Left lung (tissue), 10 donors: ENCODE results near the gene KANSL2. TPM values are rescaled to one million over a fixed set of nuclear protein-coding genes. Genes with fewer than 3 reads are reported as not detected.
"Not testable (repeated sequence)": the region's sequence is repeated elsewhere in the genome, so short reads cannot be mapped to it uniquely, and the experiment has no call there.

Experiments used
- ATAC-seq: fragments of 200-7000 bp; cut with Tn5 transposase; one replicate; pipeline ENCODE4 v1.9.1; 2020; ENCODE audit warnings: moderate library complexity
- DNase-seq, 4 donors: peaks; one replicate each; pipeline ENCODE4 v3.0.0-alpha.2; 2013 to 2020
- H3K27ac ChIP-seq, 2 donors: fragments of 200-600 bp; sonication (generic) in 1 of 2; one replicate each; pipeline versions ENCODE4 v1.5.0 to v1.8.0; 2020 to 2021
- H3K27me3 ChIP-seq, 2 donors: fragments of 200-600 bp; sonication (generic) in 1 of 2; one replicate each; pipeline versions ENCODE4 v1.5.0 to v1.8.0; 2020 to 2021
- H3K36me3 ChIP-seq, 2 donors: fragments of 200-600 bp; sonication (generic) in 1 of 2; one replicate each; pipeline versions ENCODE4 v1.5.0 to v1.8.0; 2020 to 2021
- H3K4me1 ChIP-seq, 2 donors: fragments of 200-600 bp; one replicate each; pipeline ENCODE4 v1.8.0; 2021
- H3K4me3 ChIP-seq, 2 donors: fragments of 200-600 bp; sonication (generic) in 1 of 2; one replicate each; pipeline versions ENCODE4 v1.5.0 to v1.8.0; 2020 to 2021; ENCODE audit warnings: mild to moderate bottlenecking in 1 of 2
- H3K9me3 ChIP-seq, 2 donors: fragments of 200-600 bp; sonication (generic) in 1 of 2; one replicate each; pipeline versions ENCODE4 v1.5.0 to v1.8.0; 2020 to 2021
- intact Hi-C, 2 donors: fragments of 100-400 bp; cut with DNase I; formaldehyde crosslinking; loops; one replicate each; pipeline versions ENCODE4 v1.11.2 to v1.14.2; 2022
- polyA plus RNA-seq, 6 donors: library from polyadenylated mRNA; unstranded; fragments of 120-200 nt; gene quantifications; one replicate each; pipeline ENCODE4 v1.2.1, GENCODE V29; 2013; ENCODE audit not compliant: insufficient read length in 6 of 6
- total RNA-seq, 2 donors: library from RNA; stranded (reverse); fragmentation: NEBNext Ultra II Directional; extraction: Animal tissue kit (Norgen Biotek cat#: 25700); gene quantifications; one replicate each; pipeline ENCODE4 v1.2.1, GENCODE V29; 2021
- TF ChIP-seq, protein P1 (sequence below), 2 donors: fragments of 200-600 bp; sonication (generic) in 1 of 2; IDR thresholded peaks; one replicate each; pipeline versions ENCODE4 v1.5.0 to v1.8.0; 2021; ENCODE audit warnings: antibody characterized with exemption in 2 of 2
- donor health status: DM: no; HTN: yes; CAD: no.
- donor health status: DM: no; HTN: no; CAD: no.

KANSL2 gene
- total and polyA plus RNA-seq, 8 donors = 28.0 to 58.3 (median 50.0) TPM

DNA sequence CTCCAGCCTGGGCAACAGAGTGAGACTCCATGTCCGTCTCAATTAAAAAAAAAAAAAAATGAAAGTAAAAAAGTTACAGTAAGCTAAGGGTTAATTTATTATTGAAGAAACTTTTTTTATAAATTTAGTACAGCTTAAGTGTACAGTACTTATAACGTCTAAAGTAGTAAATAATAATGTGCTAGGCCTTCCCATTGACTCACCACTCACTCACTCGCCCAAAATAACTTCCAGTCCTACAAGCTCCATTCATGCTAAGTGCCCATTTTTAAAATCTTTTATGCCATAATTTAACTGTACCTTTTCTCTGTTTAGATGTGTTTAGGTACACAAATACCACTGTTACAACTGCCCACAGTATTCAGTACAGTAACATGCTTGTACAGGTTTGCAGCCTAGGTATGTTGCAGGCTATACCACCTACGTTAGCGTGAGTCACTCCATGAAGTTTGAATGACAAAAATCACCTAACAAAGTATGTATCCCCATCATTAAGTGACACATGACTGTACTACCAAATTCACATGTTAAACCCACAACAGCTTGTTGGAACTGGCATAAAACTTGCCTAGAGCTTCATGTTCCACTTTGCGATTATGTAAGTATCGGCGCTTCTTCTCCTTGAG is 10.7 kb downstream of the KANSL2 start:
- intact Hi-C loops = no loop called here
- Histone ChIP-seq H3K4me3 (no peak overlapping the region), H3K27ac (no peak overlapping the region), H3K27me3 (no peaks in the 10 kb centered on the region), H3K4me1 (peaks cover 0 to 11% of the 10 kb centered on the region in 2 donors), H3K9me3 (no peaks in the 10 kb centered on the region), H3K36me3 (peaks cover 6 to 92% of the 10 kb centered on the region in 2 donors)
- no peak for DNase-seq
- TF ChIP-seq, protein P1, sequence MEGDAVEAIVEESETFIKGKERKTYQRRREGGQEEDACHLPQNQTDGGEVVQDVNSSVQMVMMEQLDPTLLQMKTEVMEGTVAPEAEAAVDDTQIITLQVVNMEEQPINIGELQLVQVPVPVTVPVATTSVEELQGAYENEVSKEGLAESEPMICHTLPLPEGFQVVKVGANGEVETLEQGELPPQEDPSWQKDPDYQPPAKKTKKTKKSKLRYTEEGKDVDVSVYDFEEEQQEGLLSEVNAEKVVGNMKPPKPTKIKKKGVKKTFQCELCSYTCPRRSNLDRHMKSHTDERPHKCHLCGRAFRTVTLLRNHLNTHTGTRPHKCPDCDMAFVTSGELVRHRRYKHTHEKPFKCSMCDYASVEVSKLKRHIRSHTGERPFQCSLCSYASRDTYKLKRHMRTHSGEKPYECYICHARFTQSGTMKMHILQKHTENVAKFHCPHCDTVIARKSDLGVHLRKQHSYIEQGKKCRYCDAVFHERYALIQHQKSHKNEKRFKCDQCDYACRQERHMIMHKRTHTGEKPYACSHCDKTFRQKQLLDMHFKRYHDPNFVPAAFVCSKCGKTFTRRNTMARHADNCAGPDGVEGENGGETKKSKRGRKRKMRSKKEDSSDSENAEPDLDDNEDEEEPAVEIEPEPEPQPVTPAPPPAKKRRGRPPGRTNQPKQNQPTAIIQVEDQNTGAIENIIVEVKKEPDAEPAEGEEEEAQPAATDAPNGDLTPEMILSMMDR (IDR thresholded peaks at IDR 0.05) = no peak
- ATAC-seq = no peak

DNA sequence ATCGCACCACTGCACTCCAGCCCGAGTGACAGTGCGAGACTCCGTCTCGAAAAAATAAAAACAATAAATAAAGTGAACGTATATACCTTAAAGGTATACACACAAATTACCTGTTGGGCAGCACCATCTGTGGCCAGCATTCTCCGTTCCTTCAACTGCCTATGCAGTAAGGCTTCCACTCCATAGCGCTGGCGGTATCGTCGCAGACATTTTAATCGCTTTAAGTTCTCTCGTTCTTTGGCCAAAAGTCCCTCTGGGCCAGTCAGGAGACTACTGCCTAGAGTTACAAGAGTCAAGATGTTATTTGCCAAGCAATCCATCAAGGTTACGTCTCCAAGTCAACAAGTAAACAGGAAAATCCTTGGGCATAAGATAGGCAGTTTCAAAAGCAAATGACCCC is 13.0 kb downstream of the KANSL2 start:
- no peaks in the 10 kb centered on the region for H3K9me3 ChIP-seq
- no peak for DNase-seq
- H3K4me3 ChIP-seq = no peak overlapping the region
- no peak overlapping the region for H3K27ac ChIP-seq
- intact Hi-C loops = no loop called here
- no peaks in the 10 kb centered on the region for H3K27me3 ChIP-seq
- H3K36me3 ChIP-seq = peaks cover 6 to 98% of the 10 kb centered on the region in 2 donors
- ATAC-seq = no peak
- TF ChIP-seq, protein P1 (IDR thresholded peaks at IDR 0.05) = no peak
- no peaks in the 10 kb centered on the region for H3K4me1 ChIP-seq

DNA sequence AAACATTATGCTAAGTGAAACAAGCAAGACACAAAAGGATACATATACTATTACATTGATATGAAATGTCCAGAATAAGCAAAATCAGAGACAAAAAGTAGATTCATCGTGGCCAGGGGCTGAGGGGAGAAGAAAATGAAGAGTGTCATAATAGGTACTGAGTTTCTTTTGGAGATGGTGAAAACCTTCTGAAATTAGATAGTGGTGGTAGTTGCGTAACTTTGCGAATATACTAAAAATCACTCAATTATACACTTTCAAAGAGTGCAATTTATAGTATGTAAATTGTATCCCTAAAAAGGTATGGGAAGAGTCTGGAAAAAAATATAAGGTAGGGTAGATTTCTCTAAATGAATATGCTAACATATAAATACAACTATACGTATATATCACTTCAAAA is 22.2 kb downstream of the KANSL2 start:
- no peaks in the 10 kb centered on the region for H3K9me3 ChIP-seq
- H3K27me3 ChIP-seq = no peaks in the 10 kb centered on the region
- ATAC-seq (no peak), DNase-seq (no peak)
- intact Hi-C loops = no loop called here
- peaks cover 0 to 100% of the 10 kb centered on the region in 2 donors for H3K36me3 ChIP-seq
- H3K4me3 ChIP-seq = no peak overlapping the region
- TF ChIP-seq, protein P1 (IDR thresholded peaks at IDR 0.05) = no peak
- no peak overlapping the region for H3K27ac ChIP-seq
- H3K4me1 ChIP-seq = no peaks in the 10 kb centered on the region

DNA sequence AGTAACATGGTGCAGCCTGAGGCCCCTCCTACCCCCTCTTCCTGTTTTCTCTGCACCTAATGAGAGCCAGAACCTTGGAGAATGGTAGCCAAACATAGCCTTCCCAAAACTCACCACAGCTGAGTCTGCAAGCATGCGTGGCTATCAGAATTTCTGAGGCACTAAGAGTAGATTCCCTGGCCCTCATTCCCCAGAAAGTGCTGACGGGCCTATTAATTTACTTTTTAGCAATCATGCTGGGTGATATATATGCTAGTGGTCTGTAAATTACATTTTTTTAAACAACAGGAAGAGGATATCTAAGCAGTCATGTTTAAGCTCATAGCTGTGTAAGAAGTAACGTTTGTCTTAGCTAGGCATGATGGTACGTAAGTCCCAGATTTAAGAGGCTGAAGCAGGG is 30.4 kb downstream of the KANSL2 start:
- TF ChIP-seq, protein P1 (IDR thresholded peaks at IDR 0.05) = no peak
- Histone ChIP-seq H3K4me3 (no peak overlapping the region), H3K4me1 (no peaks in the 10 kb centered on the region), H3K36me3 (peaks cover 0 to 87% of the 10 kb centered on the region in 2 donors), H3K27me3 (no peaks in the 10 kb centered on the region), H3K9me3 (no peaks in the 10 kb centered on the region), H3K27ac (no peak overlapping the region)
- DNase-seq = no peak
- intact Hi-C loops = no loop called here
- ATAC-seq = no peak

DNA sequence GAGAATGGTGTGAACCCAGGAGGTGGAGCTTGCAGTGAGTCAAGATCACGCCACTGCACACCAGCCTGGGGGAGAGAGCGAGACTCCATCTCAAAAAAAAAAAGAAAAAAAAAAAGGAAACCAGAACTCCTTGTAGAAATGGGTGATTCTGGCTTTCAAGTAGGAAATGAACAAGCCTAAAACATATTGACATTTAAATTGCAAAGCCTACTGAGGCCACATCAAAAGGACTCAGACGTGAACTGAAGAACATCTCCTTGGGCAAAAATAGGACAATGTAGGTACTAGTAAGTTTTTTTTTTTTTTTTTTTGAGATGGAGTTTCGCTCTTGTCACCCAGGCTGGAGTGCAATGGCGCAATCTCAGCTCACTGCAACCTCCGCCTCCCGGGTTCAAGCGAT is 36.7 kb downstream of the KANSL2 start:
- H3K4me3 ChIP-seq, H3K27me3 ChIP-seq, H3K4me1 ChIP-seq, intact Hi-C loops, H3K9me3 ChIP-seq, ATAC-seq, H3K27ac ChIP-seq, DNase-seq: not testable (repeated sequence)
- H3K36me3 ChIP-seq = peaks cover 0 to 68% of the 10 kb centered on the region in 2 donors

DNA sequence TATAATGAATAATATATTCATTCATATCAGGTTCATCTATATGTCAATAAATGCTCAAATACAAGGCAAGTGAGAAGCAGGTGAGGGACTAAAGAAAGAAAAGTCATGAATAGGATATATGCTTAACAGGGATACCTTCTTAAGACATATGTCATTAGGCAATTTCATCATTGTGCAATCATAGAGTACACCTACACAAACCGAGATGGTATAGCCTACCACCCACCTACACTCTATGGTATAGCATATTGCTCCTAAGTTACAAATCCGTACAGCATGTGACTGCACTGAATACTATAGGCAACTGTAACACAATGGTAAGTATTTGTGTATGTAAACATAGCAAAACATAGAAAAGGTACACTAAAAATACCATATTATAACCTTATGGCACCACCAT is 39.0 kb downstream of the KANSL2 start:
- H3K4me3 ChIP-seq = no peak overlapping the region
- TF ChIP-seq, protein P1 (IDR thresholded peaks at IDR 0.05) = no peak
- H3K27ac ChIP-seq = no peak overlapping the region
- no peaks in the 10 kb centered on the region for H3K4me1 ChIP-seq
- H3K9me3 ChIP-seq = no peaks in the 10 kb centered on the region
- H3K36me3 ChIP-seq = peaks cover 0 to 45% of the 10 kb centered on the region in 2 donors
- DNase-seq (no peak), ATAC-seq (no peak)
- intact Hi-C loops = no loop called here
- no peaks in the 10 kb centered on the region for H3K27me3 ChIP-seq

DNA sequence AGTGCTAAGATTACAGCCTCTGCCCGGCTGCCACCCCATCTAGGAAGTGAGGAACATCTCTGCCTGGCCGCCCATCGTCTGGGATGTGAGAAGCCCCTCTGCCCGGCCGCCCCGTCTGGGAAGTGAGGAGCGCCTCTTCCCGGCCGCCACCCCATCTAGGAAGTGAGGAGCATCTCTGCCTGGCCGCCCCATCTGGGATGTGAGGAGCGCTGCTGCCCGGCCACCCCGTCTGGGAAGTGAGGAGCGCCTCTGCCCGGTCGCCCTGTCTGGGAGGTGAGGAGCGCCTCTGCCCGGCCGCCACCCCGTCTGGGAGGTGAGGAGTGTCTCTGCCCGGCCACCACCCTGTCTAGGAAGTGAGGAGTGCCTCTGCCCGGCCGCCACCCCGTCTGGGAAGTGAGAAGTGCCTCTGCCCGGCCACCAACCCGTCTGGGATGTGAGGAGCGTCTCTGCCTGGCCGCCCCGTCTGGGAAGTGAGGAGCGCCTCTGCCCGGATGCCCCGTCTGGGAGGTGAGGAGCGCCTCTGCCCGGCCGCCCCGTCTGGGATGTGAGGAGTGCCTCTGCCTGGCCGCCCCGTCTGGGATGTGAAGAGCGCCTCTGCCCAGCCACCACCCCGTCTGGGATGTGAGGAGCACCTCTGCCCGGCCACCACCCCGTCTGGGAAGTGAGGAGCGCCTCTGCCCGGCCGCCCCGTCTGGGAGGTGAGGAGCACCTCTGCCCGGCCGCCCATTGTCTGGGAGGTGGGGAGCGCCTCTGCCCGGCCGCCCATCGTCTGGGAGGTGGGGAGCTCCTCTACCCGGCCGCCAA is 40.1 kb downstream of the KANSL2 start:
- DNase-seq, H3K27ac ChIP-seq, H3K4me3 ChIP-seq, H3K9me3 ChIP-seq, intact Hi-C loops, H3K27me3 ChIP-seq, H3K4me1 ChIP-seq, ATAC-seq: not testable (repeated sequence)
- H3K36me3 ChIP-seq = peaks cover 0 to 42% of the 10 kb centered on the region in 2 donors
